ENCODE measurements around the gene TP73.

Gene TP73

GRCh38 chr1:3772027-3772714, 119.9 kb downstream of the TP73 start:
- no peak for DNase-seq

- no peak for DNase-seq
Observed at GRCh38 chr1:3772715-3773571, 120.6 kb downstream of the TP73 start, which contains the start of gene SMIM1. SMIM1 (plus strand) TSS chr1:3772749; CDS start chr1:3775374, 2,625 bp downstream.

- no peak for DNase-seq
Observed at GRCh38 chr1:3773572-3774275, 121.4 kb downstream of the TP73 start.

DNA sequence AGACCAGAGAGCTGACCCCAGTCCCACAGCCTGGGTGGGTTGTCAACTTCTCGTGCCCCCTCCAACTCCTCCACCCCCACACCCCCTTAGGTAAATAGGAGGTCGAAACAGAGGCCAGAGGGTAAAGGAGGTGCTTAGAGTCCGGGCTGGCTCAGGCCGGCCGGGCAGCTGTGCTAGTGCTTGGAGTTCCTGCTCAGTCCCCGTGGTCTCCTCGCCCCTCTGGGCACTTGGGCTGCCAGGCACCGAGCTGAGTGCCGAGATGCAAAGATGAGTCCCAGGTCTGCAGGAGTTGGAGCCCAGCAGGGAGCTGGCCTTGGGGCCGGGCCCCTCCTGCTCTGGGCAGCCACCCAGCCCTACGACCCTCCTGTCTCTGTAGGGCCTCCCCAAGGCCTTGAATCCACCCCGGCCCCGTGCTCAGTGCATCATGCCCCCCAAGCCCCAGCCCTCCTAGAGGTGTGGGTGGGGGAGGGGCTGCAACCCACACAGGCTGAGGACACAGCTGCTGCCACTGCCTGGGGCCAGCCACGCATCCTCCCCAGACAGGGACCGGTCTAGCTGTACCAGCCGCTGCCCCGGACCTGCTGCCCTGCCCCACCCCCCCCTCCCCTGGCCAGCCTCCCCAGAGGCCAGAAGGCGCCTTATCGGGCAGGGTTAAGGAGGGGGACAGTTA, 122.1 kb downstream of the TP73 start:
- DNase-seq, result no peak

- DNase-seq, result no peak
Observed at GRCh38 chr1:3774946-3775489, 122.7 kb downstream of the TP73 start.

- no peak for DNase-seq
Observed at GRCh38 chr1:3775490-3776230, 123.3 kb downstream of the TP73 start.

- no peak for DNase-seq
Observed at GRCh38 chr1:3776231-3776961, 124.1 kb downstream of the TP73 start.

GRCh38 chr1:3777078-3777547, 124.8 kb downstream of the TP73 start:
- DNase-seq, result no peak

DNA sequence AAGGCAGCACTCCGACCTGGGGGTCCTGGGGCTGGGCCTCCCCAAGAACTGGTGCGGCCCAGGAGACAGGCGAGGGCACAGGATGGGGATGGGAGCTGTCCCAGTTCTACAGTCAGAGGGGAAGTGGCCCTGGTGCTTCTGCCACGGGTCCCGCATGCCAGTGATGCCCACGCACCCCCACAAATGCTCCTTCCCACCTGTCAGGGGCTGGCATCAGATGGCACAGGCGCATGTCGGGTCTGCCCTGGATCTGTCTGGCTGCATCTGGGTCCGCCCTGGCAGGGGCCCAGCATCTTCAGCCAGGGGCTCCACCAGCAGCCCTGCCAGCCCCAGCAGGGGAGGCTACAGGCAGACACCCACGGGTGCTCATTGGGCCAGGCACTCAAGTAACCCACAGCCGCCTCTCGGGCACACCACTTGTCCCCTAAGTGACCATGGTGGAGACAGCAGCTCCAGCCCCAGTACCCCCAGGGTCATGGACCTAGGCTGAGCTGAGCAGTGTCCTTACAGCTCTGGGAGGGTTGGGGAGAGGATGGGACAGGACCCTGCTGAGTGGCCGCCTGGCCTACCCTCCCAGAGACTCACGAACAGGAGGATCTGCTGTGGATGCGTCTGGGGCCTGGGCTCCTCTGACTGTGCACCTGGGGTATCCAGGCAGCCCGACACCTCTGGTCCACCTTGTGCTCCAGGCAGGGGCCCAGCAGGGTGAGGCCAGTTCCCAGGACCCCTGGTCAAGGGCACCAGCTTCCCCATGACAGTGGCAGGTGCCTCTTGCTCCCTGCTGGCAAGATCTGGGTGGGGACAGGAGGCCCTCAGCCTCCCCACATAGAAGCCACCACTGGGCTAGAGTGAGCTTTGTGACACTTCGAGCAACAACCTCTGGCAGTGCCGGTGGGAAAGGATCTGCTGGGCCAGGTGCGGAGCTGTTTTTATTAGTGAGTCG, 125.6 kb downstream of the TP73 start:
- no peak for DNase-seq

DNA sequence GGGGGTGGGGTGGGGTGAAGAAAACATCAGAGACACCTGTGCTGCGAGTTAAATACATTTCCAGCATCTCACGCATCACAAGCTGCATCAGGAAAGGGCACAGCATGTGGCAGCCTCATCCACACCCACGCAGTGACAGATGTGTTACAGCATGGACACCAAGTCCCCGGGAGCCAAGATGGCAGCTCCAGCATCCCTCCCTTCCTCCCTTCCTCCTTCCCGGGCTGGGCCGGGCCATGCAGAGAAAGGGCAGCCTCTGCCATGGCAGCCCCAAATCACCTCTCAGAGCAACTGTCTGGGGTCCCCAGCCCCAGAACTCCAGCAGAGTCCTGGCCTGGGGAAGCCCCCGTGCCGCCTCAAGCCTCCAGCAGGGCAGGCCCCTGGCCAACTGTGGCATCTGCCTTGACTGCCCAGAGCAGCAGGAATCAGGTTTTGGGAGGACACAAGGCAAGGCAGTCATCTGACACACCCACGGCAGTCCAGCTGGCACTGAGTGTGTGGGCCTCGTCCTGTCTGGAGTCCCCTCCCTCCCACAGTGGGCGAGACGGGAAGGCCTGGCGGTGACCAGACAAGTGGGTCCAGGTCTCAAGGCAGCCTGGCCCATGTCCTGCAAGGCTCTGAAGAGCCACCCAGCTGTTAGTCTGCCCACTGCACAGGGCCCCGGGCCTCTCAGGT, 126.4 kb downstream of the TP73 start:
- no peak for DNase-seq

DNA sequence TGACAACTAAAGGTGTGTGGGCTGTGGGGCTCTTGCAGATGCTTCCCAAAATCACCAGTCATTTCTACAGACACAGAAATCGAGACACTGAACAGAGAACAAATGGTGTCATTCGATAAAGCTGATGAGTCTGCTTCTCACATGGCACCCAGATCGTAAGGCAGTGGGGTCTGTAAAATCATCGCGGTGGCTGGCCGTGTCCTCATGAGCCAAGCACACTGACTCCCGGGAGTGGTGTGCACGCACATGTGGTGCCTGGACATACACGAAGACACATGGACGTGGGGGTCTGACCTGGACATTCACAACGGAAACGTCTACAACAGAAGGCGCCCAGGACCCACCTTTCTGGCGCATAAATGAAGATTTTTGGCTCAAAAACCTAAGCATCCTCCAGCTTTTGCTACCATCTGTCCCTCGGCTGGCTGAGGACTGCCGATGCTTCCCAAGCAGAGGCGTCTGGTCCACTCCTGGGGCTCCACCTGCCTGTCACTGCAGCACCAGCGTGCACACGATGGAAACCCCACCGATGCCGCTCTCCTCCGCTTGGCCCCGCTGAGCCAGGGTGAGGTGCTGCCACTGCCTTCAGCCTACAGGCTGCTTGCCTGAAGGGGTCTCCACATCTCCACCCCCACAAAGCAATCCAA, 127.1 kb downstream of the TP73 start:
- no peak for DNase-seq

DNA sequence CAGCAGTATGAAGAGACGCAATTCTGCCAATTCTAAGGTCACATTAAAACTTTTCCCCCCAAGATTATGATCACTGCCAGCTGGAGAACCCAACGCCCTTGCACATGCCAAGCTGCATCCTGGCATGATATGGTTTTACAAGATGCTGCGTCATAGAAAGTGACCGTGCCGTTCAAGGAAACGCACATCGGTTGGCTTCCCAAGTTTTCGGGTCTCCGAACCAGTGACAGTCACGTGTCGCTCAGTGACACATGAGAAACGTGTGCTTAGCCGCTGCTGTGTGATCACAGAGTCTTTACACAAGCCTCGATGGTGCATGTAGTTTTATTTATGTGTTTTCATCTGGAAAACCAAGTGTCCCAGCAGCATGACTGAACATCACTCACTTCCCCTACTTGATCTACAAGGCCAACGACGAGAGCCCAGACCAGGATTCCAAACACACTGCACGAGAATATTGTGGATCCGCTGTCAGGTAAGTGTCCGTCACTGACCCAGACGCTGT, 127.6 kb downstream of the TP73 start:
- no peak for DNase-seq

DNA sequence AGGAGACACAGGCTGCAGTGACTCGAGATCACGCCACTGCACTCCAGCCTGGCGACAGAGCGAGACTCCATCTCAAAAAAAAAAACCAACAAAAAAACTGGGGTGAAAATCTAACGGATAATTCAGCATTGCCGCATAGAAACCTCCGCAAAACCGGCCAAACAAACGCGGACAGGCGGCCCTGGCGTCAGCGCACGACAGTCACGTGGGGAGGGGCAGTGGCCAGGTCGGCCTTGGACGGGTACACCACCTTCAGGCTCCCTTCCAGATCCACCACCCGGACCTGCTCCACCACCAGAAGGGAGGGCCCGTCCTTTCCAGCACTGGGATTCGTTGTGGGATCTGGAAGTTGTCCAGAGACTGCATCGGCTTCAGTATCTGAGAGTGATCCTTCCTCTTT, 128.6 kb downstream of the TP73 start:
- no peak for DNase-seq

DNA sequence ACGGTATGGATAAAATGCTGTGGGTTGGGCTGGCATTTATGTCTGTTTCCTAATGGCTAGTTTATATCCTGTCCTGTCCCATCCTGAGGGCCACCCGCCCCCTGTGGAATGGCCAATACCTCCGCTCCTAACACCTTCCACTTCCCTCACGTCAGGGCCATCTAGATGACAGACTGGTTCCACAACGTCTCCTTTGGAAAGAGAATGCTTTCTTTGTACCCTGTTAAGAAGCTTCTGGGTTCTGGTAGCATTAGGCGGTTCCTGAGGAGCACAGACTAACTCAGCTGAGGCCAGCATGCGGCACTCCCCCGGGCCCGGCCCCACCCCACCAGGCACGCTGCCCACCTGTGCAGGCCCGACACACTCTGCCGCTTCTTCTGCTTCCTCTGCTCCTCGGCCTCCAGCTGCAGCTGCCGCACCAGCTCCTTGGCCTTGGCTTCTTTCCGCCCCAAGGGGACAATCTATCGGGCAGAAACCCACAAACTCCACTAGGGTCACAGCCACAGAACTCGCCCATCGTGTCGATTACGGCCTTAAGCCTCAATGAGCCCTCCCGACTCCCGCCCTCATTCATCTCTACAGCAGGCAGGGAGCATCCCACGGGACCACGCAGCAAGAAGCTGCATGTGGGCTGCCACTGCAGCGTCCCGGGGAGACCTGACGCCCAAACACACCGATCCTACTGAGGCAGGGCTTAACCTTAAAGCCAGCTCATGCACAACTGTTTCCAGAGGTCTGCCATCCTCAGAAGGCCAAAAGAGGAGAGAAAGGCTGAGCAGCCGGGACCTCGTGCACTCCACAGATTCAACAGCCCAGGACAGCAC, 131.5 kb downstream of the TP73 start:
- DNase-seq, result no peak

DNA sequence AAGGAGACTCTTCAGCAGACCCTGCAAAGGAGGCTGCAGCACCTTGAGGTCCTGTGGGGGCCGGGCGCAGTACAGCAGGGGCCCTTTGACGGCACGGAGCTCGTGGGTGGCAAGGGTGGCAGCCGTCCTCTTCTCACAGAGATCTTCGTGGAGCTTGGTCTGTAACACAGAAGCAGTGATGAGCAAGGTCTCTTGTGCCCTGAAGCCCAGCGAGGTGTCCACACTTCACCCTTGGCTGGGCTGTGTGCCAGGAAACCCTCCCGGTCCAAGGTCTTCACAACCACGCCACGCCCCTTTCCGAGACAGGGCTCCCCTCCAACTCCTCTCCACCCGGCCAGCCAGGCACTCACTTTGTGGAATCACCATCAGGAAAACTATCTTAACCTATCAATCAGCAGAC, 132.7 kb downstream of the TP73 start:
- no peak for DNase-seq

GRCh38 chr1:3785456-3786157, 133.3 kb downstream of the TP73 start:
- no peak for DNase-seq

Data from cortex of kidney (tissue), 1 donor.